Breast epithelium (tissue), 3 donors: Measurements from ENCODE around the gene CRACDL.

Experiments used
- CTCF ChIP-seq, 3 donors: fragments of 450-650 bp; IDR thresholded peaks; one replicate each; pipeline ENCODE4 v1.5.1; 2016 to 2017; ENCODE audit warnings: antibody characterized with exemption in 3 of 3, mild to moderate bottlenecking in 3 of 3, moderate library complexity in 3 of 3
- POLR2A ChIP-seq: fragments of 450-650 bp; IDR thresholded peaks from one replicate; pipeline ENCODE4 v1.6.1; 2016; ENCODE audit warnings: antibody characterized with exemption, mild to moderate bottlenecking, moderate library complexity
- POLR2AphosphoS5 ChIP-seq, 3 donors: sonication (generic); formaldehyde crosslinking; IDR thresholded peaks; one replicate each; pipeline ENCODE4 v1.6.1; 2017; ENCODE audit warnings: antibody characterized with exemption in 3 of 3

DNA sequence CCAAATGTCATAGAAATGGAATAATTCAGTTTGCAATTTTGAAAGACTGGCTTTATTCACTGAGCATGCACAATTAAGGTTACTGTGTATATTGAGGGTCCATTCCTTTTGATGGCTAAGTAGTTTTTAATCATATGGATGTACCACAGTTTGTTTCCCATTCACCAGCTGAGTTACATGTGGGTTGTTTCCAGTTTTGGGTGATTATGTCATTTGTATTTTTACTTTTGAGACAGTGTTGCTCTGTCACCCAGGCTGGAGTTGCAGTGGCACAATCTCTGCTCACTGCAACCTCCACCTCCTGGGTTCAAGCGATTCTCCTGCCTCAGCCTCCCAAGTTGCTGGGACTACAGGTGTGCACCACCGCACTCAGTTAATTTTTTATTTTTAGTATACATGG is 124.3 kb downstream of the CRACDL start:
- TF ChIP-seq CTCF (IDR thresholded peaks at IDR 0.05) (no peak), POLR2A (no peak), POLR2AphosphoS5 (IDR thresholded peaks at IDR 0.05) (no peak)
